Neural progenitor cell (in vitro differentiated cells): ENCODE measurements around the gene LRP1-AS. TPM values are rescaled to one million over a fixed set of nuclear protein-coding genes. Genes with fewer than 3 reads are reported as not detected.

ENCODE experiments used
- DNase-seq: peaks from one replicate; pipeline ENCODE4 v3.0.0-alpha.2; 2016; ENCODE audit warnings: low spot score
- H2AFZ ChIP-seq: fragments of 200-600 bp; sonication (generic); replicated peaks from 2 replicates; pipeline ENCODE4 v1.6.1; 2016; ENCODE audit warnings: antibody characterized with exemption
- H3F3A ChIP-seq: fragments of 200-600 bp; sonication (generic); 2 replicates; pipeline ENCODE4 v1.6.1; 2016; ENCODE audit warnings: antibody characterized with exemption, low read depth
- H3K27ac ChIP-seq: fragments of 200-600 bp; sonication (generic); 2 replicates; pipeline ENCODE4 v1.5.1; 2016; ENCODE audit warnings: mild to moderate bottlenecking
- H3K27me3 ChIP-seq: fragments of 200-600 bp; sonication (generic); 2 replicates; pipeline ENCODE4 v1.6.1; 2016; ENCODE audit warnings: mild to moderate bottlenecking, moderate library complexity
- H3K36me3 ChIP-seq: fragments of 200-600 bp; sonication (generic); 2 replicates; pipeline ENCODE4 v1.5.1; 2016
- H3K4me1 ChIP-seq: fragments of 200-600 bp; sonication (generic); 2 replicates; pipeline ENCODE4 v1.6.1; 2016; ENCODE audit warnings: mixed run types
- H3K4me2 ChIP-seq: fragments of 200-600 bp; sonication (generic); 2 replicates; pipeline ENCODE4 v1.6.1; 2016
- H3K4me3 ChIP-seq: fragments of 200-600 bp; sonication (generic); 2 replicates; pipeline ENCODE4 v1.5.1; 2016
- H3K79me2 ChIP-seq: fragments of 200-600 bp; sonication (generic); 2 replicates; pipeline ENCODE4 v1.6.1; 2016; ENCODE audit warnings: low read depth
- H3K9ac ChIP-seq: fragments of 200-600 bp; sonication (generic); 2 replicates; pipeline ENCODE4 v1.6.1; 2016
- H3K9me3 ChIP-seq: fragments of 200-600 bp; sonication (generic); 2 replicates; pipeline ENCODE4 v1.5.1; 2016; ENCODE audit warnings: low read depth
- H4K20me1 ChIP-seq: fragments of 200-600 bp; sonication (generic); 2 replicates; pipeline ENCODE4 v1.6.1; 2016; ENCODE audit warnings: low read depth
- H3K27ac Mint-ChIP-seq: 3 replicates; pipeline ENCODE4 v1.8.0; 2021; ENCODE audit warnings: mixed read lengths
- H3K27me3 Mint-ChIP-seq: 2 replicates; pipeline ENCODE4 v1.8.0; 2022; ENCODE audit warnings: low read depth, mild to moderate bottlenecking, inconsistent platforms, moderate library complexity, mixed read lengths; ENCODE audit not compliant: insufficient read depth
- H3K36me3 Mint-ChIP-seq: 3 replicates; pipeline ENCODE4 v1.8.0; 2021; ENCODE audit warnings: mixed read lengths
- H3K4me1 Mint-ChIP-seq: 3 replicates; pipeline ENCODE4 v1.8.0; 2021; ENCODE audit warnings: mixed read lengths
- H3K4me3 Mint-ChIP-seq: 3 replicates; pipeline ENCODE4 v1.8.0; 2021; ENCODE audit warnings: mild to moderate bottlenecking, moderate library complexity, mixed read lengths
- H3K9me3 Mint-ChIP-seq: 3 replicates; pipeline ENCODE4 v1.8.0; 2020; ENCODE audit warnings: mixed read lengths
- EZH2 ChIP-seq: fragments of 200-600 bp; sonication (generic); IDR thresholded peaks from 2 replicates; pipeline ENCODE4 v1.6.1; 2017; ENCODE audit warnings: antibody characterized with exemption, mild to moderate bottlenecking, moderate library complexity
- EZH2phosphoT487 ChIP-seq: fragments of 200-600 bp; sonication (generic); IDR thresholded peaks from 2 replicates; pipeline ENCODE4 v1.6.1; 2017; ENCODE audit warnings: antibody characterized with exemption
- total RNA-seq: library from RNA; depleted of rRNA; stranded (reverse); fragments of >200 nt; gene quantifications from 2 replicates; pipeline ENCODE4 v1.2.3, GENCODE V29; 2015; ENCODE audit warnings: low replicate concordance
- TF ChIP-seq, protein P1 (sequence below): fragments of 200-600 bp; sonication (generic); IDR thresholded peaks from 2 replicates; pipeline ENCODE4 v1.5.1; 2017; ENCODE audit warnings: antibody characterized with exemption, mild to moderate bottlenecking

Gene LRP1-AS
- total RNA-seq, 1 donor from 2014 or later, result not detected

DNA sequence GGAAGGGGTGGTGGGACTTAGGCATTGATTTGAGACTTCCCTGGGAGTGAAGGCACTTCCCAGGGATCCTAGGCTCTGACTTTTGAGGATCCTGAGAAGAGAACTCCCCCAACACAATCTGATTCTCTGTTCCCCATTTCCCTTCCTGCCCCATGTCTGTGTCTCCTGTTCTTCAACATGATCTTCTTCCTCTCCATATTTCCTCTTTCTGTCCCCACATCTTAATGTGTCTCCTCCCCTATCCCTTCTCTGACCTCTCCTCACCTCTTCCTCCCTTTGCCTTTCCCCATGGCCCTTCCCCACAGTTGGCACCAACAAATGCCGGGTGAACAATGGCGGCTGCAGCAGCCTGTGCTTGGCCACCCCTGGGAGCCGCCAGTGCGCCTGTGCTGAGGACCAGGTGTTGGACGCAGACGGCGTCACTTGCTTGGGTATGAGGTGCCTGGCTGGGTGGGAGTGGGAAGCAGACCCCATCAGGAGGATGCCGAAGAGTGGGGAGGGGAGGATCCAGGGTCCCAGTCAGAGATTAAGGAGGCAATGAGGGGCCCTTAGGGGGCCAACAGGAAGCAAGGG, 15.2 kb upstream of the LRP1-AS start:
- Mint-ChIP-seq H3K36me3 (peaks cover 44% of the 10 kb centered on the region), H3K4me3 (no peak overlapping the region), H3K27me3 (peaks cover 6% of the 10 kb centered on the region), H3K27ac (no peak overlapping the region), H3K9me3 (no peaks in the 10 kb centered on the region), H3K4me1 (peaks cover 16% of the 10 kb centered on the region)
- Histone ChIP-seq H3K27me3 (no peaks in the 10 kb centered on the region), H3K27ac (no peak overlapping the region), H3K79me2 (no peaks in the 10 kb centered on the region), H3K4me3 (no peak overlapping the region), H3K4me1 (no peaks in the 10 kb centered on the region), H3K9ac (no peak overlapping the region), H4K20me1 (peaks cover 7% of the 10 kb centered on the region), H3K9me3 (no peaks in the 10 kb centered on the region), H3K4me2 (no peak overlapping the region), H3K36me3 (no peaks in the 10 kb centered on the region), H2AFZ (no peak overlapping the region), H3F3A (no peaks in the 10 kb centered on the region)
- DNase-seq, result no peak
- TF ChIP-seq EZH2phosphoT487 (no peak), EZH2 (no peak)
- TF ChIP-seq, protein P1, sequence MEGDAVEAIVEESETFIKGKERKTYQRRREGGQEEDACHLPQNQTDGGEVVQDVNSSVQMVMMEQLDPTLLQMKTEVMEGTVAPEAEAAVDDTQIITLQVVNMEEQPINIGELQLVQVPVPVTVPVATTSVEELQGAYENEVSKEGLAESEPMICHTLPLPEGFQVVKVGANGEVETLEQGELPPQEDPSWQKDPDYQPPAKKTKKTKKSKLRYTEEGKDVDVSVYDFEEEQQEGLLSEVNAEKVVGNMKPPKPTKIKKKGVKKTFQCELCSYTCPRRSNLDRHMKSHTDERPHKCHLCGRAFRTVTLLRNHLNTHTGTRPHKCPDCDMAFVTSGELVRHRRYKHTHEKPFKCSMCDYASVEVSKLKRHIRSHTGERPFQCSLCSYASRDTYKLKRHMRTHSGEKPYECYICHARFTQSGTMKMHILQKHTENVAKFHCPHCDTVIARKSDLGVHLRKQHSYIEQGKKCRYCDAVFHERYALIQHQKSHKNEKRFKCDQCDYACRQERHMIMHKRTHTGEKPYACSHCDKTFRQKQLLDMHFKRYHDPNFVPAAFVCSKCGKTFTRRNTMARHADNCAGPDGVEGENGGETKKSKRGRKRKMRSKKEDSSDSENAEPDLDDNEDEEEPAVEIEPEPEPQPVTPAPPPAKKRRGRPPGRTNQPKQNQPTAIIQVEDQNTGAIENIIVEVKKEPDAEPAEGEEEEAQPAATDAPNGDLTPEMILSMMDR, result no peak

DNA sequence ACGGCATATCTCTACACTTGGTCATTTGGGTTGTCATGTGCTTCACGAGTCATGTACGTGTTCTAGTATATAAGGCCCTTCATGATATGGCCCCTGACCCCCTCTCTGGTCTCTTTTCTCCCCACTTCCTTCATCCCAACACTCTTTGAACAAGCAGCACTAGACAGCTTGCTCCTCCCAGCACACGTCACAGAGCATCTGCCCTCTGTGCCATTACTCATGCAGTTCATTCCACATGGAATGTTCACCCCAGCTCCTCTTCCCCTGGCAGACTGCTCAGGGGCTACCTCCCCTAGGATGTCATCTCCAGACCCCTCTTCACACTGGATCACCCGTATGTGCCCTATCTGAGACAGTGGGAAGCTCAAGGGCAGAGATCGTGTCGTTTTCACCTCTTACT, 14.1 kb upstream of the LRP1-AS start:
- peaks cover 8% of the 10 kb centered on the region for H3K27me3 Mint-ChIP-seq
- Histone ChIP-seq H4K20me1 (peaks cover 7% of the 10 kb centered on the region), H2AFZ (no peak overlapping the region), H3K9me3 (no peaks in the 10 kb centered on the region), H3K4me3 (no peak overlapping the region), H3K4me1 (no peaks in the 10 kb centered on the region), H3F3A (no peaks in the 10 kb centered on the region), H3K27ac (no peak overlapping the region), H3K9ac (no peak overlapping the region), H3K36me3 (no peaks in the 10 kb centered on the region), H3K4me2 (no peak overlapping the region), H3K79me2 (no peaks in the 10 kb centered on the region), H3K27me3 (no peaks in the 10 kb centered on the region)
- no peak overlapping the region for H3K27ac Mint-ChIP-seq
- no peak overlapping the region for H3K4me3 Mint-ChIP-seq
- no peaks in the 10 kb centered on the region for H3K9me3 Mint-ChIP-seq
- no peak for DNase-seq
- peaks cover 14% of the 10 kb centered on the region for H3K4me1 Mint-ChIP-seq
- no peak for TF ChIP-seq EZH2phosphoT487
- no peak for TF ChIP-seq EZH2
- TF ChIP-seq, protein P1, result no peak
- peaks cover 49% of the 10 kb centered on the region for H3K36me3 Mint-ChIP-seq

DNA sequence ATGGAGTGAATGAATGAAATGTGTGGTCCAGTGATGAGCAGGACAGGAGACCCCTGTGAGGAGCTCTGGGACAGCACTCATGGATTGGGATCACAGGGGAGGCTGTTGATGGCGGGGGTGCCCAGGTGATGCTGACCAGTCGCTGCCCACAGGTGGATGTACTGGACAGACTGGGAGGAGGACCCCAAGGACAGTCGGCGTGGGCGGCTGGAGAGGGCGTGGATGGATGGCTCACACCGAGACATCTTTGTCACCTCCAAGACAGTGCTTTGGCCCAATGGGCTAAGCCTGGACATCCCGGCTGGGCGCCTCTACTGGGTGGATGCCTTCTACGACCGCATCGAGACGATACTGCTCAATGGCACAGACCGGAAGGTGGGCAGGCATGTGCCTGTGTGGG, 13.3 kb upstream of the LRP1-AS start:
- H3K27ac ChIP-seq, result no peak overlapping the region
- Mint-ChIP-seq H3K4me1 (peaks cover 12% of the 10 kb centered on the region), H3K36me3 (peaks cover 49% of the 10 kb centered on the region), H3K4me3 (no peak overlapping the region), H3K9me3 (no peaks in the 10 kb centered on the region), H3K27me3 (peaks cover 8% of the 10 kb centered on the region), H3K27ac (no peak overlapping the region)
- H3K4me2 ChIP-seq, result no peak overlapping the region
- no peaks in the 10 kb centered on the region for H3K4me1 ChIP-seq
- no peak for DNase-seq
- no peaks in the 10 kb centered on the region for H3K27me3 ChIP-seq
- no peaks in the 10 kb centered on the region for H3K9me3 ChIP-seq
- H3K9ac ChIP-seq, result no peak overlapping the region
- no peaks in the 10 kb centered on the region for H3F3A ChIP-seq
- H3K36me3 ChIP-seq, result no peaks in the 10 kb centered on the region
- H3K79me2 ChIP-seq, result no peaks in the 10 kb centered on the region
- no peak overlapping the region for H2AFZ ChIP-seq
- H3K4me3 ChIP-seq, result no peak overlapping the region
- H4K20me1 ChIP-seq, result peaks cover 7% of the 10 kb centered on the region
- TF ChIP-seq EZH2phosphoT487 (no peak), EZH2 (no peak)
- TF ChIP-seq, protein P1, result no peak
